K562 (cell line): Measurements from ENCODE around the gene IPCEF1. TPM values are rescaled to one million over a fixed set of nuclear protein-coding genes. Genes with fewer than 3 reads are reported as not detected.

Experiments
- JUN ChIP-seq, 2 experiments: sonication (generic) in 1 of 2; formaldehyde crosslinking in 1 of 2; IDR thresholded peaks; 2 replicates each; pipeline versions ENCODE4 v1.6.1 to v1.8.0; 2012 to 2022; ENCODE audit warnings: borderline replicate concordance in 2 of 2, mild to moderate bottlenecking in 2 of 2, improper control_type of control experiment in 1 of 2, low read depth in 1 of 2, low read length in 1 of 2, missing genetic modification reagents in 1 of 2
- KAT2B ChIP-seq: IDR thresholded peaks from one replicate; pipeline ENCODE4 v1.6.1; 2012; ENCODE audit warnings: low read depth, mild to moderate bottlenecking, control low read depth, inconsistent platforms, low read length, moderate library complexity
- MYC ChIP-seq, 2 experiments: fragments of 250-450 bp in 1 of 2; sonication (Bioruptor Pico) in 1 of 2; IDR thresholded peaks; 2 replicates each; pipeline versions ENCODE4 v1.5.1 to v1.6.1; 2012 to 2021; ENCODE audit warnings: low read depth in 2 of 2, borderline replicate concordance in 1 of 2, improper control_type of control experiment in 1 of 2, low read length in 1 of 2, mild to moderate bottlenecking in 1 of 2, moderate library complexity in 1 of 2
- POLR2AphosphoS2 ChIP-seq: IDR thresholded peaks from 2 replicates; pipeline ENCODE4 v1.6.1; 2012; ENCODE audit warnings: low read length, improper control_type of control experiment
- STAT6 ChIP-seq: sonication (generic); formaldehyde crosslinking; IDR thresholded peaks from 2 replicates; pipeline ENCODE4 v1.8.1; 2023; ENCODE audit warnings: mild to moderate bottlenecking, missing genetic modification reagents
- ZBED1 ChIP-seq: IDR thresholded peaks from 2 replicates; pipeline ENCODE4 v1.6.1; 2014
- polyA plus RNA-seq, 8 experiments: library from polyadenylated mRNA; depleted of rRNA in 4 of 8; stranded (reverse) in 5 of 8; unstranded in 3 of 8; fragments of >200 nt; fragmentation: Nextera tagmentation in 2 of 8; fragmentation: Illumina TruSeq in 1 of 8; extraction: Ambion mirVana in 2 of 8; extraction: Trizol in 1 of 8; gene quantifications; 2 replicates each; pipeline versions ENCODE4 v1.2.1 to v1.2.3, GENCODE V29; 2011 to 2014; ENCODE audit warnings: inconsistent platforms in 1 of 8, missing spikeins in 1 of 8
- total RNA-seq, 7 experiments: library from RNA; depleted of rRNA in 6 of 7; stranded (reverse); fragments of >200 nt in 6 of 7; fragmentation: Illumina TruSeq in 2 of 7; extraction: Trizol in 2 of 7; gene quantifications; 2 replicates each; pipeline versions ENCODE4 v1.2.1 to v1.2.3, GENCODE V29; 2011 to 2021; ENCODE audit warnings: low replicate concordance in 1 of 7

The IPCEF1 gene
- total and polyA plus RNA-seq, 9 of the 15 experiments (the other 6 are each of a cell fraction or from before 2014, with no cell fraction given) = 0.14 to 0.18 TPM; not detected in 7

DNA sequence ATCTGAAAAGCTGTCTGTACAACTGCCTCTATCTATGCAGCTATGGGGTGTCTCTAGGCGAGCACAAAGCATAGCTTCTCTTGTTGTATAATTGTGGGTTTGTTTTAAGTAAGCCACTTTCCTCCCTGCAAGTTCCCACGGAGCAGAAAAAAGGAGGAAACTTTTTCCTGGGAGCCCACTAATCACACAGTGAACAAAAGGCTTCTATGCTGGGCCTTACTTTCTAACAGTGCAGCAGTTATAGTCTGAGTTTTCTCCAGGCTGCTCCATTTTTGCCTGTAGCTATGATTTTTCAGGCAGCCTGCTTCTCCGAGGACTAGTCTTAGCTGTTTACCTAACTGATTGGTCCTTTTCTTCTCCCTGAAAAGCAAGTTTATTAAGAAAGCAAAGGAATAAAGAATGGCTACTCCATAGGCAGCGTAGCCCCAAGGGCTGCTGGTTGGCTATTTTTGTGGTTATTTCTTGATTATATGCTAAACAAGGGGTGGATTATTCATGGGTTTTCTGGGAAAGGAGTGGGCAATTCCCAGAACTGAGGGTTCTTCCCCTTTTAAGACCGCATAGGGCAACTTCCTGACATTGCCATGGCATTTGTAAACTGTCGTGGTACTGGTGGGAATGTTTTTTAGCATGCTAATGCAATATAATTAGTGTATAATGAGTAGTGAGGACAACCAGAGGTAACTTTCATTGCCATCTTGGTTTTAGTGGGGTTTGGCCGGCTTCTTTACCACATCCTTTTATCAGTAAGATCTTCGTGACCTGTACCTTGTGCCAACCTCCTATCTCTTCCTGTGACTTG lies 233.2 kb downstream of the IPCEF1 start (continued):
- TF ChIP-seq JUN (IDR thresholded peaks at IDR 0.05; ENCODE audit: borderline replicate concordance, low read depth, low read length) (no peak), JUN (CRISPR knock-in tag; IDR thresholded peaks at IDR 0.05; ENCODE audit: borderline replicate concordance) (no peak), MYC (IDR thresholded peaks at IDR 0.05; ENCODE audit: low read depth, low read length) (no peak), MYC (CRISPR knock-in tag; IDR thresholded peaks at IDR 0.05; ENCODE audit: borderline replicate concordance, low read depth) (no peak), STAT6 (CRISPR knock-in tag) (no peak), KAT2B (no peak), ZBED1 (no peak), POLR2AphosphoS2 (no peak)
